Heart left ventricle (tissue), 16 donors: Measurements from ENCODE around the gene PTPRN2. TPM values are rescaled to one million over a fixed set of nuclear protein-coding genes. Genes with fewer than 3 reads are reported as not detected.
A peak's percentile ranks its signal among the peaks of the same experiment; 100 is the strongest.

ENCODE experiments used
- ATAC-seq, 4 donors: fragments of 200-7000 bp; cut with Tn5 transposase; one replicate each; pipeline ENCODE4 v1.9.1; 2020 to 2022; ENCODE audit warnings: moderate library complexity in 4 of 4, mild to moderate bottlenecking in 3 of 4, moderate number of reproducible peaks in 1 of 4
- DNase-seq, 5 donors: peaks; one replicate each; pipeline ENCODE4 v3.0.0-alpha.2; 2020
- H3K27ac ChIP-seq, 12 donors: fragments of 200-600 bp; sonication (generic) in 4 of 12; one replicate each; pipeline versions ENCODE4 v1.5.0 to v1.8.0; 2016 to 2022; ENCODE audit warnings: mild to moderate bottlenecking in 2 of 12
- H3K27me3 ChIP-seq, 9 donors: fragments of 200-600 bp; sonication (generic) in 2 of 9; one replicate each; pipeline versions ENCODE4 v1.5.1 to v1.8.0; 2016 to 2022; ENCODE audit warnings: mild to moderate bottlenecking in 3 of 9
- H3K36me3 ChIP-seq, 9 donors: fragments of 200-600 bp; sonication (generic) in 2 of 9; one replicate each; pipeline versions ENCODE4 v1.5.0 to v1.8.0; 2018 to 2022; ENCODE audit warnings: mild to moderate bottlenecking in 2 of 9
- H3K4me1 ChIP-seq, 12 donors: fragments of 200-600 bp; sonication (generic) in 4 of 12; one replicate each; pipeline versions ENCODE4 v1.5.0 to v1.8.0; 2016 to 2022; ENCODE audit warnings: mild to moderate bottlenecking in 3 of 12
- H3K4me3 ChIP-seq, 12 donors: fragments of 200-600 bp; sonication (generic) in 4 of 12; one replicate each; pipeline versions ENCODE4 v1.5.0 to v1.8.0; 2017 to 2022; ENCODE audit warnings: mild to moderate bottlenecking in 9 of 12, moderate library complexity in 4 of 12
- H3K9me3 ChIP-seq, 12 donors: fragments of 200-600 bp; sonication (generic) in 4 of 12; one replicate each; pipeline versions ENCODE4 v1.5.0 to v1.8.0; 2016 to 2022; ENCODE audit warnings: mild to moderate bottlenecking in 1 of 12
- POLR2A ChIP-seq, 2 donors: fragments of 450-650 bp; IDR thresholded peaks; one replicate each; pipeline ENCODE4 v1.6.1; 2017; ENCODE audit warnings: antibody characterized with exemption in 2 of 2, mild to moderate bottlenecking in 2 of 2, moderate library complexity in 2 of 2
- whole genome bisulfite sequencing, 4 donors: extraction: QIAGEN DNeasy Blood & Tissue Kit in 2 of 4; methylation state at CpG; one replicate each; pipeline versions ENCODE4 v1.1.5 to v1.1.7; 2013 to 2018; 5-methylcytosine and 5-hydroxymethylcytosine counted together
- intact Hi-C, 10 donors: fragments of 100-400 bp; cut with DNase I; formaldehyde crosslinking; loops; one replicate each; pipeline versions ENCODE4 v1.11.1 to v1.14.2; 2022
- polyA plus RNA-seq, 2 donors: library from polyadenylated mRNA; stranded (reverse); fragments of 200-250 nt; gene quantifications; one replicate each; pipeline ENCODE4 v1.2.3, GENCODE V29; 2013
- total RNA-seq, 9 donors: library from RNA; depleted of rRNA in 2 of 9; stranded (reverse); fragments of >200 nt in 2 of 9; fragmentation: NEBNext Ultra II Directional in 3 of 9; extraction: Animal tissue kit (Norgen Biotek cat#: 25700) in 3 of 9; gene quantifications; one replicate each; pipeline versions ENCODE4 v1.1.0 to v1.2.4, GENCODE V29; 2016 to 2023
- TF ChIP-seq, protein P1 (sequence below), 12 donors: fragments of 200-600 bp; sonication (generic) in 4 of 12; IDR thresholded peaks; one replicate each; pipeline versions ENCODE4 v1.5.0 to v1.8.0; 2018 to 2022; ENCODE audit warnings: antibody characterized with exemption in 12 of 12, mild to moderate bottlenecking in 5 of 12
- donor health status: ischemic (EF 13 %, LVEDD 7.1; RV severe dilation, severe dysfunction).
- donor health status: healthy with polysubstance abuse.
- donor health status: DM: no; HTN: yes; CAD: no.
- donor health status: DM: no; HTN: no; CAD: no.
- donor health status: ischemic (EF 25% LVEDD 6.9; RV normal size, moderate dysfunction).
- donor health status: ischemic (EF 25% LVEDD 5.7; RV mildly dilated, moderate dysfunction).
- donor health status: healthy.
- donor health status: DM: yes; HTN: yes; CAD: no.
- donor health status: ischemic (EF 35%, LVEDD 5.7; RV mildly dilated, moderate dysfunction).
- donor health status: nonischemic (EF 11% LVEDD 7.7; RV severe dilation, severe dysfunction).
- donor health status: DM: yes; HTN: yes; CAD: no.
- donor health status: PGD.
- donor health status: ischemic (EF 29% LVEDD 5.4; RV normal size, mild dysfunction).
- donor health status: nonischemic (EF 23%, LVEDD 6.1; RV moderate dilation, normal function).

Gene PTPRN2
- total and polyA plus RNA-seq, 11 donors: 0.61 to 2.3 (median 1.3) TPM

DNA sequence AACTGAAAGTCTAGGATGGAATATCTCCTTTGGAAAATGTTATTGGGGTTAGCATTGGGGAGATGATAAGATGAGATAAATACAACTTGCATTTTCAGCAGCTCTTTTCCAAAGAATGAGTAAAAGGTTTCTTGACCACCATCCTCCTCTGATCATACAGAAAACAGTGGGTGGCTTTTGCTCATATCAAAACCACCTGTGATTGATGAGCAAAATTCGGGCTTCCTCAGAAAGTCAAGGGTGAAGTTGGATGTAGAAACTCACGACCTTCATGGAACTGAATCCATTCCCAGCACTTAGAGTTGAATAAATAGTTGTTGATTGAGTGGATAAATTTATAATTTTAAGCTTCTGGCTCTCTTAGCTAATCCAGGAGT lies 1092.5 kb downstream of the PTPRN2 start:
- DNase-seq: no peak
- Histone ChIP-seq H3K36me3 (no peaks in the 10 kb centered on the region), H3K4me3 (no peak overlapping the region), H3K27me3 (peaks cover 0 to 5% (median 0%) of the 10 kb centered on the region in 9 donors), H3K9me3 (peaks cover 0 to 14% (median 2%) of the 10 kb centered on the region in 12 donors), H3K27ac (no peak overlapping the region), H3K4me1 (no peaks in the 10 kb centered on the region)
- intact Hi-C loops: no loop called here
- TF ChIP-seq POLR2A (IDR thresholded peaks at IDR 0.05): no peak
- TF ChIP-seq, protein P1, sequence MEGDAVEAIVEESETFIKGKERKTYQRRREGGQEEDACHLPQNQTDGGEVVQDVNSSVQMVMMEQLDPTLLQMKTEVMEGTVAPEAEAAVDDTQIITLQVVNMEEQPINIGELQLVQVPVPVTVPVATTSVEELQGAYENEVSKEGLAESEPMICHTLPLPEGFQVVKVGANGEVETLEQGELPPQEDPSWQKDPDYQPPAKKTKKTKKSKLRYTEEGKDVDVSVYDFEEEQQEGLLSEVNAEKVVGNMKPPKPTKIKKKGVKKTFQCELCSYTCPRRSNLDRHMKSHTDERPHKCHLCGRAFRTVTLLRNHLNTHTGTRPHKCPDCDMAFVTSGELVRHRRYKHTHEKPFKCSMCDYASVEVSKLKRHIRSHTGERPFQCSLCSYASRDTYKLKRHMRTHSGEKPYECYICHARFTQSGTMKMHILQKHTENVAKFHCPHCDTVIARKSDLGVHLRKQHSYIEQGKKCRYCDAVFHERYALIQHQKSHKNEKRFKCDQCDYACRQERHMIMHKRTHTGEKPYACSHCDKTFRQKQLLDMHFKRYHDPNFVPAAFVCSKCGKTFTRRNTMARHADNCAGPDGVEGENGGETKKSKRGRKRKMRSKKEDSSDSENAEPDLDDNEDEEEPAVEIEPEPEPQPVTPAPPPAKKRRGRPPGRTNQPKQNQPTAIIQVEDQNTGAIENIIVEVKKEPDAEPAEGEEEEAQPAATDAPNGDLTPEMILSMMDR (IDR thresholded peaks at IDR 0.05): no peak
- WGBS, 4 donors: 45 to 60% (median 57%) methylated on average over 2 of the region's 2 CpGs
- ATAC-seq: no peak

DNA sequence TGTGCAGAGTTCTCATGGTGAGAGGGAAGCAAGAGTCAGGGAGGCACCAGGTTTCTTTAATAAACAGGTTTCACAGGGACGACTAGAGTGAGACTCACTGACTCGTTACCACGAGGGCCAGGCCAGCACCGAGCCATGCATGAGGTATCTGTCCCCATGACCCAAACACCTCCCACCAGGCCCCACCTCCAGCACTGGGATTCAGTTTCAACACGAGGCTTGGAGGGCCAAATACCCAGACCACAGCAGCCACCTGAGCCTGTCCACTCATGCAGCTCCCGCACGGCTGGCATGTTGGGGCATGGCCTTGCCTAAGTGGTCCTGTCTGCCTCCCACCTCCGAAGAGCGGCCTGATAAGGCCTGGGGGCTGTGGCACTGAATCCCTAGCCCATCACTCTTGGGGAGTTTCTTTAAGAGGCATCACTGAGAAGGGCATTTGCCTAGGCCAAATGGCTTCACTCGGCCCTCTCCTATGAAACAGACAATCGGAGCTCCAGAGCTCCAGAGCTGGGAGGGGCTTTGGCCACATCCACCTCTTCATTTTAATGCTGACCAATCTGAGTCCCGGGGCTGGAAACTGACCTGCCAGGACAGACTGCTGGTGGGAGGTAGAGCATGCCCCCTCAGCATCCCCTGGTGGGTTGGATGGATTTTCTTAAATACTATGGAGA lies 1093.0 kb downstream of the PTPRN2 start:
- DNase-seq: peak in 1 of 5 donors; percentile 7
- 63 to 73% (median 68%) methylated on average over 10 to 12 of the region's 12 CpGs for WGBS, 4 donors
- H3K4me1 ChIP-seq: no peaks in the 10 kb centered on the region
- intact Hi-C loops: no loop called here
- no peaks in the 10 kb centered on the region for H3K36me3 ChIP-seq
- H3K27ac ChIP-seq: no peak overlapping the region
- ATAC-seq: peak in 1 of 4 donors; percentile 15
- no peak overlapping the region for H3K4me3 ChIP-seq
- H3K27me3 ChIP-seq: peaks cover 0 to 5% (median 0%) of the 10 kb centered on the region in 9 donors
- H3K9me3 ChIP-seq: peaks cover 0 to 19% (median 2%) of the 10 kb centered on the region in 12 donors
- TF ChIP-seq, protein P1 (IDR thresholded peaks at IDR 0.05): no peak
- TF ChIP-seq POLR2A (IDR thresholded peaks at IDR 0.05): no peak

DNA sequence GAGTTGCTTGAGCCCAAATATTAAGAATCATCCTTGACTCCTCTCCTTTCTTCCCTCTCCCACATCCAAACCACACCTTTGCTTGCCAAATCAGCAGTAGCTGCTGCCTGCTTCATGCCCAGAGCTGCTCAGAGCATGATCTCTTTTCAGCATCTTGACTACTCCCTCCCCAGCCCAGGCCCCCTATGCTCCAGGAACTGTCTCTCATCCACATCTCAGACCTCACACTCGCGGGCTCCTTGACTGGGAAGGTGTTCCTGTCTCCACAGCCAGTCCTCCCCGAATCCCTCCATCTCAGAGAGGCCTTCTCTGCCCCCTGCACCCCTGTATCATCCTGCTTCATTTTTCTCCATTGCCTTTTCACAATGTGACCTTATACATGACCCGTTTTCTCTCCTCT lies 1093.8 kb downstream of the PTPRN2 start:
- intact Hi-C loops: no loop called here
- peak in 1 of 5 donors; percentile 1 for DNase-seq
- Histone ChIP-seq H3K27ac (no peak overlapping the region), H3K9me3 (peaks cover 0 to 21% (median 2%) of the 10 kb centered on the region in 12 donors), H3K4me1 (no peaks in the 10 kb centered on the region), H3K4me3 (no peak overlapping the region), H3K36me3 (no peaks in the 10 kb centered on the region), H3K27me3 (peaks cover 0 to 5% (median 0%) of the 10 kb centered on the region in 9 donors)
- ATAC-seq: no peak
- TF ChIP-seq, protein P1 (IDR thresholded peaks at IDR 0.05): no peak
- TF ChIP-seq POLR2A (IDR thresholded peaks at IDR 0.05): no peak
- 78 to 81% (median 78%) methylated on average over 4 of the region's 4 CpGs for WGBS, 4 donors

DNA sequence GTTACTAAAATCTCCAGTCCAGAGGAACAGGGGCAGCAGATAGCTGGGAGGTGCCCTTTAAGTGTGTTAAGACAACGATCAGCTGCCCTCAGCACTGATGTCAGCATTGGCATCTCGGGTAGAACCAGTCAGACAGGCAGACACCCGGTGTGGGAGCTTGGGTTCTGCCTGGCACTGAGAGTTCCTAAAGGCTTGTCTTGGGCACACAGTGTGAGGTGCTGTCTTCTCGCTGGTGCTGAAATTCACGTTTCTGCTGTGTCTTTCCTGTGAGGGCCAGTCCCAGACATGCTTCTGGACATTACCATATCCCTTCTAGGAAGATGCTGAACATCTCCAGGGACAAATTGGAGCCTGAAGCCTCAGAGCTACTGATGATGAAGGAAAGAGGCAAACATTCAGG lies 1094.6 kb downstream of the PTPRN2 start:
- peaks cover 0 to 5% (median 0%) of the 10 kb centered on the region in 9 donors for H3K27me3 ChIP-seq
- DNase-seq: peak in 2 of 5 donors; percentile 11 to 32
- no peak overlapping the region for H3K27ac ChIP-seq
- no peak overlapping the region for H3K4me3 ChIP-seq
- H3K4me1 ChIP-seq: no peaks in the 10 kb centered on the region
- ATAC-seq: no peak
- WGBS, 4 donors: 47 to 56% (median 54%) methylated on average over 3 to 5 of the region's 5 CpGs
- no peaks in the 10 kb centered on the region for H3K36me3 ChIP-seq
- intact Hi-C loops: no loop called here
- TF ChIP-seq, protein P1 (IDR thresholded peaks at IDR 0.05): no peak
- TF ChIP-seq POLR2A (IDR thresholded peaks at IDR 0.05): no peak
- peaks cover 0 to 21% (median 2%) of the 10 kb centered on the region in 12 donors for H3K9me3 ChIP-seq
